ENCODE results near the gene NR4A2. TPM values are rescaled to one million over a fixed set of nuclear protein-coding genes. Genes with fewer than 3 reads are reported as not detected.

The NR4A2 gene
- total RNA-seq, 1 donor from 2014 or later, result 8.3 TPM

GRCh38 chr2:156349161-156349560 lies 16.6 kb upstream of the NR4A2 start:
- no peak overlapping the region for H3K4me3 Mint-ChIP-seq (ENCODE audit: low read depth)
- TF ChIP-seq CTCF (IDR thresholded peaks at IDR 0.05; ENCODE audit: unreplicated experiment), result no peak

GRCh38 chr2:156347431-156347830 lies 14.9 kb upstream of the NR4A2 start:
- TF ChIP-seq CTCF (IDR thresholded peaks at IDR 0.05; ENCODE audit: unreplicated experiment), result no peak
- Mint-ChIP-seq H3K9me3 (ENCODE audit: low read depth) (no peaks in the 10 kb centered on the region), H3K27me3 (no peaks in the 10 kb centered on the region), H3K27ac (no peak overlapping the region), H3K4me1 (ENCODE audit: low read depth) (peaks cover 8% of the 10 kb centered on the region), H3K36me3 (ENCODE audit: insufficient read depth) (no peaks in the 10 kb centered on the region), H3K4me3 (ENCODE audit: low read depth) (no peak overlapping the region)
- no peak for DNase-seq (ENCODE audit: low spot score, unreplicated experiment)

More at GRCh38 chr2:156349161-156349560, 16.6 kb upstream of the NR4A2 start:
- Mint-ChIP-seq H3K9me3 (ENCODE audit: low read depth) (no peaks in the 10 kb centered on the region), H3K4me1 (ENCODE audit: low read depth) (peaks cover 2% of the 10 kb centered on the region), H3K36me3 (ENCODE audit: insufficient read depth) (no peaks in the 10 kb centered on the region), H3K27ac (no peak overlapping the region), H3K27me3 (no peaks in the 10 kb centered on the region)
- no peak for DNase-seq (ENCODE audit: low spot score, unreplicated experiment)

DNA sequence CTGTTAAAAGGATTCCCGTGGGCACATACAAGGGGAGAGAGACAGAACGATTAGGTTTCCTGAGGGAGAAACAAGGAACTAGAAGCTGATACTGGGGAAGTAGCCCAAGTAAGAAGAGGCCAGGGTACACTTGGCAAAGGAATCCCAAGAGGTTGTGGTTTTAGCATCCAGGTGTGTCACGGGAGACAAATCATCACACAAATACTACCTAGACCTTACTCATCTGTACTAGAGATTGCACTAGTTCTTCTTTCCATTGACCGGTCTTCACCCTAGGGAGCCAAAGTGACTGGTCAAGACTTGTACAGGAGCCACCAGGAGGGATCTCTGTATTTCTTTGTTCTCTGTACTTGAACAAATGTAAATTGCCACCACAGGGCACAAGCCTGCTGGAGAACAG lies 14.2 kb upstream of the NR4A2 start:
- no peak overlapping the region for H3K4me3 Mint-ChIP-seq (ENCODE audit: low read depth)
- no peak overlapping the region for H3K27ac Mint-ChIP-seq
- H3K9me3 Mint-ChIP-seq (ENCODE audit: low read depth), result no peaks in the 10 kb centered on the region
- H3K27me3 Mint-ChIP-seq, result no peaks in the 10 kb centered on the region
- H3K36me3 Mint-ChIP-seq (ENCODE audit: insufficient read depth), result no peaks in the 10 kb centered on the region
- TF ChIP-seq CTCF (IDR thresholded peaks at IDR 0.05; ENCODE audit: unreplicated experiment), result no peak
- no peak for DNase-seq (ENCODE audit: low spot score, unreplicated experiment)
- peaks cover 8% of the 10 kb centered on the region for H3K4me1 Mint-ChIP-seq (ENCODE audit: low read depth)

- no peak overlapping the region for H3K27ac Mint-ChIP-seq
- H3K4me3 Mint-ChIP-seq (ENCODE audit: low read depth), result no peak overlapping the region
- H3K9me3 Mint-ChIP-seq (ENCODE audit: low read depth), result no peaks in the 10 kb centered on the region
These were observed 13.1 kb upstream of the NR4A2 start for GRCh38 chr2:156345582-156345981.

GRCh38 chr2:156343940-156344301 lies 11.4 kb upstream of the NR4A2 start:
- peaks cover 18% of the 10 kb centered on the region for H3K4me1 Mint-ChIP-seq (ENCODE audit: low read depth)
- H3K9me3 Mint-ChIP-seq (ENCODE audit: low read depth), result no peaks in the 10 kb centered on the region
- H3K27ac Mint-ChIP-seq, result no peak overlapping the region
- H3K4me3 Mint-ChIP-seq (ENCODE audit: low read depth), result no peak overlapping the region
- TF ChIP-seq CTCF (IDR thresholded peaks at IDR 0.05; ENCODE audit: unreplicated experiment), result no peak
- no peaks in the 10 kb centered on the region for H3K27me3 Mint-ChIP-seq
- no peak for DNase-seq (ENCODE audit: low spot score, unreplicated experiment)
- no peaks in the 10 kb centered on the region for H3K36me3 Mint-ChIP-seq (ENCODE audit: insufficient read depth)

More at GRCh38 chr2:156345582-156345981, 13.1 kb upstream of the NR4A2 start:
- Mint-ChIP-seq H3K36me3 (ENCODE audit: insufficient read depth) (no peaks in the 10 kb centered on the region), H3K27me3 (no peaks in the 10 kb centered on the region), H3K4me1 (ENCODE audit: low read depth) (peaks cover 8% of the 10 kb centered on the region)
- DNase-seq (ENCODE audit: low spot score, unreplicated experiment), result no peak
- no peak for TF ChIP-seq CTCF (IDR thresholded peaks at IDR 0.05; ENCODE audit: unreplicated experiment)

Measured in progenitor cell of endocrine pancreas (in vitro differentiated cells).